Testis (tissue), 2 donors: ENCODE data around the gene EFNA5.

ENCODE experiments used
- POLR2A ChIP-seq: fragments of 450-650 bp; IDR thresholded peaks from one replicate; pipeline ENCODE4 v1.6.1; 2017; ENCODE audit warnings: antibody characterized with exemption, mild to moderate bottlenecking, moderate library complexity
- TF ChIP-seq, protein P1 (sequence below), 3 experiments: fragments of 450-650 bp in 2 of 3; fragments of 200-600 bp in 1 of 3; sonication (generic) in 1 of 3; IDR thresholded peaks; one replicate each; pipeline ENCODE4 v1.5.1; 2016 to 2019; ENCODE audit warnings: antibody characterized with exemption in 3 of 3, mild to moderate bottlenecking in 2 of 3, moderate library complexity in 1 of 3

DNA sequence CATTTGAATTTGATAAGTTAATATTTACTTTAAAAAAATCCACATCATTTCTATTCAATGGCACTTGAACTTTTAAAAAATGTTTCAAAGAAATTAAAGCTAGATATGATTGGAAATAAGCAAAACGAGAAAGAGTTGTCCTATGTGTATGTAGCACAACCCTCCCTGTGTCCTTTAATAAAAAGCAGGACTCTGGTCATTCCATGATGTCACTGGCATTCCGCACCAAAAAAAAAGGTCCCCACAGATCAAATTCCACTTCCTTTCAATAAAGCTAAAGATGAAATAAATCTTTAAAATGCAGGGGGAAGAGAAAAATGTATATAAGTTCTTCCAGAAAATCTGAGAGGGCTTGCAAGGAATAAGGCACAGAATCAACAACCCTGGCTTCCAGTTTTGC, 103.8 kb downstream of the EFNA5 start:
- TF ChIP-seq, protein P1, sequence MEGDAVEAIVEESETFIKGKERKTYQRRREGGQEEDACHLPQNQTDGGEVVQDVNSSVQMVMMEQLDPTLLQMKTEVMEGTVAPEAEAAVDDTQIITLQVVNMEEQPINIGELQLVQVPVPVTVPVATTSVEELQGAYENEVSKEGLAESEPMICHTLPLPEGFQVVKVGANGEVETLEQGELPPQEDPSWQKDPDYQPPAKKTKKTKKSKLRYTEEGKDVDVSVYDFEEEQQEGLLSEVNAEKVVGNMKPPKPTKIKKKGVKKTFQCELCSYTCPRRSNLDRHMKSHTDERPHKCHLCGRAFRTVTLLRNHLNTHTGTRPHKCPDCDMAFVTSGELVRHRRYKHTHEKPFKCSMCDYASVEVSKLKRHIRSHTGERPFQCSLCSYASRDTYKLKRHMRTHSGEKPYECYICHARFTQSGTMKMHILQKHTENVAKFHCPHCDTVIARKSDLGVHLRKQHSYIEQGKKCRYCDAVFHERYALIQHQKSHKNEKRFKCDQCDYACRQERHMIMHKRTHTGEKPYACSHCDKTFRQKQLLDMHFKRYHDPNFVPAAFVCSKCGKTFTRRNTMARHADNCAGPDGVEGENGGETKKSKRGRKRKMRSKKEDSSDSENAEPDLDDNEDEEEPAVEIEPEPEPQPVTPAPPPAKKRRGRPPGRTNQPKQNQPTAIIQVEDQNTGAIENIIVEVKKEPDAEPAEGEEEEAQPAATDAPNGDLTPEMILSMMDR (IDR thresholded peaks at IDR 0.05): no peak
- no peak for TF ChIP-seq POLR2A
